Heart right ventricle (tissue), 16 donors: ENCODE data around the gene DEDD2. TPM values are rescaled to one million over a fixed set of nuclear protein-coding genes. Genes with fewer than 3 reads are reported as not detected.

Experiments used
- ATAC-seq, 8 donors: fragments of 200-7000 bp; cut with Tn5 transposase; one replicate each; pipeline ENCODE4 v1.9.1; 2020; ENCODE audit warnings: mild to moderate bottlenecking in 8 of 8, moderate library complexity in 8 of 8, moderate number of reproducible peaks in 1 of 8
- DNase-seq, 2 donors: peaks; one replicate each; pipeline ENCODE4 v3.0.0-alpha.2; 2020
- H3K27ac ChIP-seq, 10 donors: fragments of 200-600 bp; sonication (generic) in 2 of 10; one replicate each; pipeline versions ENCODE4 v1.5.0 to v1.8.0; 2020 to 2022; ENCODE audit warnings: mild to moderate bottlenecking in 3 of 10
- H3K27me3 ChIP-seq, 7 donors: fragments of 200-600 bp; one replicate each; pipeline ENCODE4 v1.8.0; 2021 to 2022; ENCODE audit warnings: mild to moderate bottlenecking in 2 of 7
- H3K36me3 ChIP-seq, 9 donors: fragments of 200-600 bp; sonication (generic) in 1 of 9; one replicate each; pipeline versions ENCODE4 v1.5.0 to v1.8.0; 2020 to 2022; ENCODE audit warnings: mild to moderate bottlenecking in 2 of 9
- H3K4me1 ChIP-seq, 9 donors: fragments of 200-600 bp; sonication (generic) in 1 of 9; one replicate each; pipeline versions ENCODE4 v1.5.0 to v1.8.0; 2020 to 2022; ENCODE audit warnings: mild to moderate bottlenecking in 4 of 9
- H3K4me3 ChIP-seq, 10 donors: fragments of 200-600 bp; sonication (generic) in 2 of 10; one replicate each; pipeline versions ENCODE4 v1.5.0 to v1.8.0; 2020 to 2022; ENCODE audit warnings: mild to moderate bottlenecking in 7 of 10, moderate library complexity in 2 of 10
- H3K9me3 ChIP-seq, 11 donors: fragments of 200-600 bp in 10 of 11; sonication (generic) in 2 of 11; one replicate each; pipeline versions ENCODE4 v1.5.0 to v1.8.0; 2013 to 2022; ENCODE audit warnings: mild to moderate bottlenecking in 2 of 11, control low read depth in 1 of 11, moderate library complexity in 1 of 11
- WGBS, 2 donors: extraction: QIAGEN DNeasy Blood & Tissue Kit; methylation state at CpG; one replicate each; pipeline ENCODE4 v1.1.7; 2013; ENCODE audit warnings: inconsistent platforms in 1 of 2; 5-methylcytosine and 5-hydroxymethylcytosine counted together
- intact Hi-C, 10 donors: fragments of 100-400 bp; cut with DNase I; formaldehyde crosslinking; loops; one replicate each; pipeline versions ENCODE4 v1.11.1 to v1.14.2; 2022
- polyA plus RNA-seq, 2 donors: library from polyadenylated mRNA; stranded (reverse); fragments of 200-250 nt; gene quantifications; one replicate each; pipeline ENCODE4 v1.2.3, GENCODE V29; 2013
- total RNA-seq, 10 donors: library from RNA; stranded (reverse); fragmentation: NEBNext Ultra II Directional in 3 of 10; extraction: Animal tissue kit (Norgen Biotek cat#: 25700) in 3 of 10; gene quantifications; one replicate each; pipeline versions ENCODE4 v1.2.1 to v1.2.4, GENCODE V29; 2021 to 2023
- TF ChIP-seq, protein P1 (sequence below), 9 donors: fragments of 200-600 bp; sonication (generic) in 2 of 9; IDR thresholded peaks; one replicate each; pipeline versions ENCODE4 v1.5.0 to v1.8.0; 2021 to 2022; ENCODE audit warnings: antibody characterized with exemption in 9 of 9, mild to moderate bottlenecking in 5 of 9, moderate library complexity in 1 of 9
- donor health status: Arrhythmogenic right ventricular cardiomyopathy.
- donor health status: ischemic (EF 13 %, LVEDD 7.1; RV severe dilation, severe dysfunction).
- donor health status: healthy with polysubstance abuse.
- donor health status: DM: no; HTN: yes; CAD: no.
- donor health status: DM: no; HTN: no; CAD: no.
- donor health status: ischemic (EF 25% LVEDD 6.9; RV normal size, moderate dysfunction).
- donor health status: ischemic (EF 25% LVEDD 5.7; RV mildly dilated, moderate dysfunction).
- donor health status: healthy.
- donor health status: DM: yes; HTN: yes; CAD: no.
- donor health status: Ischemic cardiomyopathy.
- donor health status: ischemic (EF 35%, LVEDD 5.7; RV mildly dilated, moderate dysfunction).
- donor health status: nonischemic (EF 11% LVEDD 7.7; RV severe dilation, severe dysfunction).
- donor health status: DM: yes; HTN: yes; CAD: no.
- donor health status: PGD.
- donor health status: ischemic (EF 29% LVEDD 5.4; RV normal size, mild dysfunction).
- donor health status: nonischemic (EF 23%, LVEDD 6.1; RV moderate dilation, normal function).

DEDD2 gene
- total and polyA plus RNA-seq, 12 donors, result 9.8 to 20.5 (median 12.6) TPM

DNA sequence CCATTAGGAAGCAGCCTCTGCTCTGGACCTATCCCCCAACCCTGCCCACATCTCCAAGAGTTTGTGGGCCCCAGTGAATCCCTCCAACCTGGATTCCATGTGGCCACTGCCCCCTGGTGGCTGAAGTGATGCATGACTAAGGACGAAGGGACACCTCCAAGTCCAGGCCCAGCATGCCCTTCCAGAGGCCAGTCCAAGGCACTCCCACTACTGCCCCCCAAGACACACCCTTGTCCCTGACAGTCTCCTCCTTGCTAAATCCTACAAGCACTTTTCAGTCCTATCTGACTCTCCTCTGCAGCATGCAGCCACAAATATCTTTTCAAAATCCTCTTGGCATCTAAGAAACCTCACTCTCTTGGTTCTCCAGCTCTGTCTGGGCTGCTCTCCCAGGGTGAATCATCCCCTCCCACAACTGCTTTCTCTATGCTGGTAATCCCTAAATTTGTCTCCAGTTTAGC, 33.0 kb downstream of the DEDD2 start:
- peak overlapping the region in 1 of 10 donors; percentile 64 for H3K27ac ChIP-seq
- intact Hi-C loops, result loop anchor here (1.0 to 5.0 kb wide), 7 partner anchors 50 to 77 kb away; partner anchors contain the start of gene POU2F2 (in 7 of the 10)

DNA sequence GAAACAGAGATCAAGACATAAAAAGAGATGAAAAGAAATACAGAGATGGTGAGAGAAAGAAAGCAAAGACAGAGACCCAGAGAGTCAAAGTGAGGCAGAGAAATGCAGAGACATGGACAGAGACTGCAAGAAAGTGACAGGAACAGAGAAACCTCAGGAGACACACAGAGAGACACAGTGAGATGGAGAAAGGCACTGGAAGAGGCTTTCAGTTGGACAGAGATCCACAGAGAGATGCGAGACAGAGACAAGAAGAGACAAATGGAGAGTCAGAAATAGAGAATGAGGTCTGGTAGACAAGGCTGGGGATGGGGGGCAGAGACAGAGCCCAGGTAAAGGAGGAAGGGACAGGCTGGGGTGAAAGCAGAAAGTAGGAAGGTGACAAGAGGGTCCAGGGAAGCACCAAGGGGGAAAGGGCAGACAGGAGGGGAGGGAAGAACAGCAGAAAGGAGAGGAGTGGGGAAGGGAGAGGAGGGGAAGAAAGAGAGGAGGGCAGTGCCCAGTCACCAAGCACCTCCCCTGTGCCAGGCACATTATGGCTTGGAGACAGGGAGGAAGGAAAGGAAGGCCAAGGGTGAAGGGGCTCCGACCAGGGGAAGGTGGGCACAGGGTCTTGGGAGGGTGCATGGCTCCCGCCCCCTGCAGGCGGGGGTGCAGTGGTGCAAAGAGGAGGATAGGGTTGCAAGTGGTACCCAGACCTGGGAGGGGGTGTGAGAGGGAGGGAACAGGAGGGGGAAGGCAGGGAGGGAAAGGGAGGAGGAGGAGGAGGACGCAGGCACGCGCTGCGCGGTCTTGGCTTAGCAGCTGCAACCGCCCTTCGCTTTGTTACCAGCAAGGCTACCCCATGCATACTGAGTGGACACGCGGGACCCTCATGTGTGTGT, 38.4 kb downstream of the DEDD2 start:
- H3K27me3 ChIP-seq, result peaks cover 0 to 89% (median 82%) of the 10 kb centered on the region in 7 donors
- no peaks in the 10 kb centered on the region for H3K36me3 ChIP-seq
- TF ChIP-seq, protein P1, sequence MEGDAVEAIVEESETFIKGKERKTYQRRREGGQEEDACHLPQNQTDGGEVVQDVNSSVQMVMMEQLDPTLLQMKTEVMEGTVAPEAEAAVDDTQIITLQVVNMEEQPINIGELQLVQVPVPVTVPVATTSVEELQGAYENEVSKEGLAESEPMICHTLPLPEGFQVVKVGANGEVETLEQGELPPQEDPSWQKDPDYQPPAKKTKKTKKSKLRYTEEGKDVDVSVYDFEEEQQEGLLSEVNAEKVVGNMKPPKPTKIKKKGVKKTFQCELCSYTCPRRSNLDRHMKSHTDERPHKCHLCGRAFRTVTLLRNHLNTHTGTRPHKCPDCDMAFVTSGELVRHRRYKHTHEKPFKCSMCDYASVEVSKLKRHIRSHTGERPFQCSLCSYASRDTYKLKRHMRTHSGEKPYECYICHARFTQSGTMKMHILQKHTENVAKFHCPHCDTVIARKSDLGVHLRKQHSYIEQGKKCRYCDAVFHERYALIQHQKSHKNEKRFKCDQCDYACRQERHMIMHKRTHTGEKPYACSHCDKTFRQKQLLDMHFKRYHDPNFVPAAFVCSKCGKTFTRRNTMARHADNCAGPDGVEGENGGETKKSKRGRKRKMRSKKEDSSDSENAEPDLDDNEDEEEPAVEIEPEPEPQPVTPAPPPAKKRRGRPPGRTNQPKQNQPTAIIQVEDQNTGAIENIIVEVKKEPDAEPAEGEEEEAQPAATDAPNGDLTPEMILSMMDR (IDR thresholded peaks at IDR 0.05), result peak in 3 of 9 donors; percentile 8 to 24 (median 8)
- H3K27ac ChIP-seq, result no peak overlapping the region
- no peak overlapping the region for H3K4me3 ChIP-seq
- intact Hi-C loops, result loop anchor here in 1 of 10 donors (5.0 kb wide), 1 partner anchor 42 kb away; no protein-coding TSS in a partner anchor
- DNase-seq (no peak), ATAC-seq (no peak)
- no peaks in the 10 kb centered on the region for H3K9me3 ChIP-seq
- H3K4me1 ChIP-seq, result peaks cover 0 to 22% (median 11%) of the 10 kb centered on the region in 9 donors
- 10 to 14% methylated on average over 13 of the region's 13 CpGs for WGBS, 2 donors

More for the DNA sequence above, 33.0 kb downstream of the DEDD2 start:
- Histone ChIP-seq H3K36me3 (no peaks in the 10 kb centered on the region), H3K4me1 (peaks cover 0 to 33% (median 0%) of the 10 kb centered on the region in 9 donors), H3K27me3 (peaks cover 0 to 43% (median 35%) of the 10 kb centered on the region in 7 donors), H3K9me3 (no peaks in the 10 kb centered on the region), H3K4me3 (no peak overlapping the region)
- DNase-seq, result peak; percentile 65 to 68
- TF ChIP-seq, protein P1 (IDR thresholded peaks at IDR 0.05), result peak; percentile 65 to 91 (median 85)
- ATAC-seq, result peak; percentile 56 to 86 (median 81)
- 0 to 14% methylated on average over 1 of the region's 1 CpG for WGBS, 2 donors

DNA sequence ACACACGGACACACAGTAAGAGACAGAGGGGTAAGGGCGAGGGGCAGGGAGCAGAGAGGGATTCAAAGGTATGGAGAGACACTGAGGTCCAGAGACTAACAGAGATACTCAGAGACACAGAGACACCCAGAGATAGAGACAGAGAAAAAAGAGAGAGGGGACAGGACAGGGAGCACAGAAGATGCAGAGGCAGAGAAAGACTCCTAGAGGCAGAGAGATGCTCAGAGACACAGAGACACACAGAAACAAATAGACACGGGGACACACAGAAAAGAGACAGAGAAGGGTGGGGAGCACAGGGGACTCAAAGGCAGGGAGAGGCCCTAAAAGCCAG, 39.8 kb downstream of the DEDD2 start:
- Histone ChIP-seq H3K27me3 (peaks cover 0 to 92% (median 90%) of the 10 kb centered on the region in 7 donors), H3K36me3 (no peaks in the 10 kb centered on the region), H3K4me1 (peaks cover 0 to 15% (median 11%) of the 10 kb centered on the region in 9 donors), H3K4me3 (peak overlapping the region in 1 of 10 donors; percentile 45), H3K27ac (no peak overlapping the region), H3K9me3 (no peaks in the 10 kb centered on the region)
- WGBS, 2 donors, result 28 to 39% methylated on average over 3 of the region's 3 CpGs
- DNase-seq (no peak), ATAC-seq (no peak)
- TF ChIP-seq, protein P1 (IDR thresholded peaks at IDR 0.05), result no peak
- intact Hi-C loops, result loop anchor here in 1 of 10 donors (5.0 kb wide), 1 partner anchor 40 kb away; no protein-coding TSS in a partner anchor

DNA sequence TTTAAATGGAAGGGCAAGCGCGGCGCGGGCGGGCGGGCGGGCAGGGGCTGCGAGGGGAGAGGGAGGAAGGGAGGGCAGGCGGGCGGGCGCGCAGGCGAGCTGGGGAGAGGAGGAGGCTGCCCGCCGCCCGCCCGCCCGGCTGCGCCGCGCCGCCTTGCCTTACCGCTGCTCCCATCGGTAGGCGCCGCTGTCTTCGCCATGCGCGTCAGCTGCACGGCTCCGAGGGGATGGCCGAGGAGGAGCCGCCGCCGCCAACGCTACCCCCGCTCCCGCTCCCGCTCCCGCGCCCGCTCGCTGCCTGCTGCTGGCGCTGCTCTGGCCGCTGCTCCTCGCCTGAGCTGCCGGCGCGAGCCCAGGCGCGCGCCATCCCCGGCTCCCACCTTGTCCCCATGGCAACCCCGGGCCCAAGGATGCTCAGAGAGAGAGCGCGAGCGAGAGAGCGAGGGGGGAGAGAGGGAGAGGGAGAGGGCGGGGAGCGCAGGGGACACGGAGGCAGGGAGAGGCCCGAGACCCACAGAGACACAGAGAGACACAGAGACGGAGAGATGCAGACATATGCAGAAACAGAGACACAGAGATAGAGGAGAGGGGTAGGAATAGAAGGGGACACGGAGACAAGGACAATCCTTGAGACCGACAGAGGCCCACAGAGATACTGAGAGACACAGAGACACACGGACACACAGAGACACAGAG, 40.3 kb downstream of the DEDD2 start:
- Histone ChIP-seq H3K27ac (no peak overlapping the region), H3K36me3 (no peaks in the 10 kb centered on the region), H3K4me3 (peak overlapping the region in 9 of 10 donors; percentile 32 to 52 (median 46)), H3K4me1 (peaks cover 0 to 15% (median 11%) of the 10 kb centered on the region in 9 donors), H3K9me3 (no peaks in the 10 kb centered on the region), H3K27me3 (peaks cover 0 to 91% (median 85%) of the 10 kb centered on the region in 7 donors)
- intact Hi-C loops, result loop anchor here in 1 of 10 donors (5.0 kb wide), 1 partner anchor 40 kb away; no protein-coding TSS in a partner anchor
- DNase-seq, result peak; percentile 48 to 73
- peak; percentile 87 to 94 (median 92) for ATAC-seq
- WGBS, 2 donors, result 1% methylated on average over 58 to 65 of the region's 66 CpGs
- TF ChIP-seq, protein P1 (IDR thresholded peaks at IDR 0.05), result peak in 6 of 9 donors; percentile 32 to 69 (median 59)
